NCI-H226 (cell line): ENCODE data around the gene SNRPB.

Experiments
- DNase-seq: peaks from one replicate; pipeline ENCODE4 v3.0.0-alpha.2; 2015

SNRPB gene

GRCh38 chr20:2473516-2473915, 2.9 kb upstream of the SNRPB start:
- DNase-seq = peak; percentile 87

GRCh38 chr20:2469991-2470422, 582 bp downstream of the SNRPB start:
- peak; percentile 3 for DNase-seq

GRCh38 chr20:2468581-2469407, 1.8 kb downstream of the SNRPB start:
- no peak for DNase-seq

GRCh38 chr20:2467412-2467811, 3.2 kb downstream of the SNRPB start:
- DNase-seq = no peak

- DNase-seq = no peak
These were observed 5.5 kb downstream of the SNRPB start for GRCh38 chr20:2465100-2465499.

- DNase-seq = no peak
These were observed 6.8 kb downstream of the SNRPB start for GRCh38 chr20:2463616-2464365.

GRCh38 chr20:2462484-2462883, 8.1 kb downstream of the SNRPB start:
- no peak for DNase-seq

- DNase-seq = no peak
These were observed 9.7 kb downstream of the SNRPB start for GRCh38 chr20:2460752-2461424.

GRCh38 chr20:2459981-2460751, 10.4 kb downstream of the SNRPB start:
- DNase-seq = no peak

- no peak for DNase-seq
These were observed 11.6 kb downstream of the SNRPB start for GRCh38 chr20:2458919-2459499.

GRCh38 chr20:2455771-2456497, 14.7 kb downstream of the SNRPB start:
- no peak for DNase-seq

- no peak for DNase-seq
These were observed 16.8 kb downstream of the SNRPB start for GRCh38 chr20:2453792-2454191.

- peak; percentile 24 for DNase-seq
These were observed 18.5 kb downstream of the SNRPB start for GRCh38 chr20:2451939-2452732.

- DNase-seq = no peak
These were observed 19.2 kb downstream of the SNRPB start for GRCh38 chr20:2451422-2451821.

GRCh38 chr20:2449386-2449785, 21.2 kb downstream of the SNRPB start:
- no peak for DNase-seq

- DNase-seq = no peak
These were observed 23.7 kb downstream of the SNRPB start for GRCh38 chr20:2446845-2447244.

GRCh38 chr20:2431185-2431584, 39.4 kb downstream of the SNRPB start:
- no peak for DNase-seq

GRCh38 chr20:2430538-2430937, 40.1 kb downstream of the SNRPB start:
- DNase-seq = no peak

- no peak for DNase-seq
These were observed 41.5 kb downstream of the SNRPB start for GRCh38 chr20:2429051-2429450.

- DNase-seq = no peak
These were observed 49.3 kb downstream of the SNRPB start for GRCh38 chr20:2421247-2421646.

- no peak for DNase-seq
These were observed 50.1 kb downstream of the SNRPB start for GRCh38 chr20:2420510-2420909.
